Ureter (tissue), 1 donor: ENCODE results near the gene ENTPD6. TPM values are rescaled to one million over a fixed set of nuclear protein-coding genes. Genes with fewer than 3 reads are reported as not detected.

Experiments used
- DNase-seq: peaks from one replicate; pipeline ENCODE4 v3.0.0-alpha.2; 2020; ENCODE audit warnings: low spot score
- total RNA-seq: library from RNA; stranded (reverse); gene quantifications from one replicate; pipeline ENCODE4 v1.2.4, GENCODE V29; 2023
- donor health status: DM: yes; HTN: yes; CAD: no.

The ENTPD6 gene
- total RNA-seq, 1 donor from 2014 or later, result 53.3 TPM

- no peak for DNase-seq
These were observed 7.3 kb upstream of the ENTPD6 start for GRCh38 chr20:25188218-25188617.

GRCh38 chr20:25191051-25191450, 4.5 kb upstream of the ENTPD6 start:
- no peak for DNase-seq

DNA sequence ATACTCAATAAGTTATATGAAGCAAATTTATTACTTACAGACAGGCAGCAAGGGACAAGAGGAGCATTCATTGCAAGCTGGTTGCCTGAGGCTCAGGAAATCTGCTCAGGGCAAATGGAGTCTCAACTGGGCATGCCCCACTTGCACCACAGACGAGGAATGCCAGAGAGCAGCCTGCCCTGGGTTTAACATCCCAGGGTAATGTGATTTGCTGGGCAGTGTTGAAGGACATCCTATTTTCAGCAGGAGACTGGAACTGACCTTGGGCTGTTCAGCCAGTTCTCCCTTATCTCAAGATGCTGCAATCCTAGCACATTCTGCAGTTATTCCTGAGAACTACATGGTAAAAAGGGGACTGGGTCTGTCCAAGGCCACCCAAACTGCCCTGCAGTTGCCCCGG, 3.8 kb upstream of the ENTPD6 start:
- DNase-seq, result no peak

DNA sequence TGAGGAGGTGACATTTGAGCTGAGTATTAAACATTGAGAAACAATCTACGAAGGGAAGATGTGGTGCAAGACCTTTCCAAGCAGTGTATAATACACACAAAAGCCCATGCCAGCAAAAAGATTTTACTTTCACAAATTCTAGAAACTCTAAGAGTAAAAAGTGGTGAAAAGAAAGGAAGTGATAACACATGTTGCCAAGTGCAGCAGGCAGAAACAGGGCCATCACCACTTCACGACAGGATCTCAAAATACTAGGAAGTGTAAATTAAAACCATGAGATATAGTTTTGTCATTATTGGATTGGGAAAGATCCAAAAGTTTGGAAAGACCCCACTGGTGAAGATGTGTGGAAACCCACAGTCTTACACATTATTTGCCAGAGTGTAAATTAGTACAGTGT, 1.7 kb upstream of the ENTPD6 start:
- no peak for DNase-seq

DNA sequence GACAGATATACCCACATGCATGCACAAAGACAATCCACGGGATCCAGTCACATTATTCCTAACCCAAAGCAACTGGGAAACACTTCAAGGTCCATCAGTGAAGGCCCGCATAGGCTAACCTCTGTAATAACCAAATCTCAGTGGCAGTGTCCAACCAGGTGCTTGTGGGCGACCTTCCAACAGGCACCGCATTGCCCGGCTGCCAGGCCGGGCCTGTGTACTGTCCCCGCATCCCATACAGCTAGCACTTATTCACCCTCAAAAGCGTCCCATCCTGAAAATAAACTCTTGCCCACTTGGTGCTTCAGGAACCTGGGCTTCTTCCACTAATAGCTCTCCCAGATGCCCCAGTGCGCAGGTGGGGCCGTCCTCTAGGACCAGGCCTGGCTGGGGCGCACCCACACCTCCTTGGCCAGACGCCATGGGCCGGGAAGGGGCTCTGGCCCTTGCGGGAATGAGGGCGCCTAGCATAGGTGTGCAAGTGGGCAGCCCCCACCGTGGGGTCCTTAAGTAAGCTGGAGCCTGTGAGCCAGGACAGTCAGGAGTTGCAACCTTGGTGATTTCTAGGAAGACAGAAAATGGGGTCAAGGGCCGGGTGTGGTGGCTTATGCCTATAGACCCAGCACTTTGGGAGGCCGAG, 1.1 kb upstream of the ENTPD6 start:
- DNase-seq, result no peak

- DNase-seq, result no peak
These were observed 662 bp downstream of the ENTPD6 start for GRCh38 chr20:25195962-25196785.

GRCh38 chr20:25196786-25197120, 1.2 kb downstream of the ENTPD6 start:
- no peak for DNase-seq

- DNase-seq, result no peak
These were observed 1.8 kb downstream of the ENTPD6 start for GRCh38 chr20:25197183-25197869.

GRCh38 chr20:25197870-25198190, 2.3 kb downstream of the ENTPD6 start:
- no peak for DNase-seq

GRCh38 chr20:25198663-25199383, 3.3 kb downstream of the ENTPD6 start:
- no peak for DNase-seq

DNA sequence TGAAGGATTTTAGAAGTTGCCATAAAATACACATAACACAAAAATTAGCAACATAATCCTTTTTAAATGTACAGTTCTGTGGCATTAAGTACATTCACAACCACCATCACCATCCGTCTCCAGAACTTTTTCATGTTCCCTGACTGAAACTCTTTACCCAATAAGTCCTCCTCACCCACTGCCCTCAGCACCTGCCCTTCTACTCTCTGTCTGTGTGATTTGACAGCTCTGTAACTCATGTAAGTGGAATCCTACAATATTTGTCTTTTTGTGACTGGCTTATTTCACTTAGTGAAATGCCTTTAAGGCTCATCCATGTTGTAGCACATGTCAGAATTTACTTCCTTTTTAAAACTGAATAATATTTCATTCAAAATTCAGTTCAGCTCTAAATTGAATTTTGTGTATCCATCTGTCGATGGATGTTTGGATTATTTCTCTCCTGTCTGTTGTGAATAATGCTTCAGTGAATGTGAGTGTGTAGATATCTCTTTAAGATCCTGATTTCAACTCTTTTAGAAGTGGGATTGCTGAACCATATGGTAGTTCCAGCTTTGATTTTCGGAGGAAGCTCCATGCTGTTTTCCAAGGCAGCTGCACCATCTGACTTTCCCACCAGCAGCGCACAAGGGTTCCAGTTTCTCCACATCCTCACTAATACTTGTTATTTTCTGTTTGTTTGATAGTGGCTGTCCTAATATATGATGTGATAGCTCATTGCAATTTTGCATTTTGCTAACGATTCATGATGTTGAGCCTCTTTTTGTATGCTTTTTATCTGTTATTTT, 4.2 kb downstream of the ENTPD6 start:
- DNase-seq, result no peak

DNA sequence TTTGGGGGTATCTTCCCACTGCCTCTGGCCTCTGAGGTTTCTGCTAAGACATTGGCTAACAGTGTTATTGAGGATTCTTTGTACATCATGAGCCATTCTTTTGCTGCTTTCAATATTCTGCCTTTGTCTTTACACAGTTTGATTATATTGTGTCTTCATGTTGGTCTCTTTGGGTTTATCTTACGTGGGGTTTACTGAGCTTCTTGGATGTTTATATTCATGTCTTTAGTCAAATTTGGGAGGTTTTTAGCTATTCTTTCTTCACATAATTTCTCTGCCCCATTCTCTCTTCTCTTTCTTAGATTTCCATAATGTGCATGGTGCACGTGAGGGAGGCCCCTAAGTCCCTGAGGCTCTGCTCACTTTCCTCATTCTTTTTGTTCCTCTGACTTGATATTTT, 7.6 kb downstream of the ENTPD6 start:
- DNase-seq, result no peak

DNA sequence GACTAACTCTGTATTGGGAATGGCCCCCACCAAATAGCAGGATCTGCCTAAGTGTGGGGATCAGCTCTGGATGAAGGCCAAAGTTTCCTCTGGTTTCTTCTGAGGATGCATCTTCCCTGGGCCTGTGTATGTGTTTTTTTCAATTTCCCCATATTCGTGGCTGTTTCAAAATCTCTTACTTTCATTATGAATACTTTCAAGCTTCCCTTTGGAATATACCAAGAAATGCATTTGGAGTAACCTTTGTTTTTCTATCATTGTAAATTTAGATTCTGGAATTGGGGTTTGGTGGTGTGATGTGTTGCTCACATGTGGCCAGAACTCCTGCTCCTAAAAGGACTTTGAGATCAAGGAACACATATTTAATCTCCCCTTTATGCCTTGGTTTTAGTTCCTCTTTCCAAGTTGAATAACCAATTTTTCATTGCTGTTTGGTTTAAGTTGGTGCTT, 8.4 kb downstream of the ENTPD6 start:
- no peak for DNase-seq

DNA sequence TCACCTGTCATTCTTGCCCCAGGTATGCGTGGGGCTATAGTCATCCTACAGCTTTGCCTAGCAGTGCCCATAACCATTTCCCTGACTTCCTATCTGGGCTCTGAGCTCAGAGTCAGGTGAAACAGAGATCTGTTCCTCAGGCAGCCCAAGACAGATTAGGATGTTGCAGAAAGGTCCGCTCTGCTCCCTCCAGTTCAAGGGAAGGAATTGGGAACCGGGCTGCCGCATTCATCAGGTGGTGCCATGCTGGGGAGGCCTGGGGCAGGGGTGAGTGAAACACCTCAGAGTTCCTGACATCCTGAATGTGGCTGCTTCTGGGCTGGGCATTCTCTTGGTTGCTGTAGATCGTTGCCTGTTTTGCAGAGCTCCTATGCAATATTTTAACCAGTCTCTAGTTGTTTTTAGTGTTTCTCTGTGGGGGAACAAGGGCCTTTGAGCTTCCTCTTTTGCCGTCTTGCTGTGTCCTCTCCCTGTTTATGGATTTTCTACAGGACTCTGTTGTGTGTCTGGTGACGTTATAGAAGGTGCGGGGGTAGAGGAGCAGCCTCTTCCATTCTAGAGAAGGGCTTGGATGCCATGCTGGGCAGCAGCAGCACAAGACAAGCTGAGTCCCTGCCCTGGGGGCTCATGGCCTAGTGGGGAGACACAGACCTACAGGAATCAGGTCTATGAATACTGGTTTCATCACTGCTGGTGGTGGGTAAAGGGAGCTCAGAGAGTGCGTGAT, 9.2 kb downstream of the ENTPD6 start:
- no peak for DNase-seq

GRCh38 chr20:25205277-25206062, 10.0 kb downstream of the ENTPD6 start:
- no peak for DNase-seq

DNA sequence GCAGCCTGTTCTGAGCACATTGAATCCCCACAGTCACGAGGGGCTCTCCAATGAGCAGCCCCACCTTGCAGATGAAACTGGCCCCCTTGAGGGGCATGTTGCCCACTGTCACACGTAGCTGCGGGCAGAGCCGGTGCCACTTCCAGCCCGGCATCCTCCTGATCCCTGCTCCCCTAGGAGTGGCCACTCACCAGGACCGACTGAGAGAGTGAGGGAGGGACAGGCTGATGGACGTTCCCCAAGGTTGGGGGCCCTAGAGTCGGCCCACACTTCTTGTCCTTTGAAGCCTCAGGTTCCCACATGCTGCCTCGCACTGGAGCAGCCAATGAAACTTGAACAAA, 10.5 kb downstream of the ENTPD6 start:
- DNase-seq, result no peak

DNA sequence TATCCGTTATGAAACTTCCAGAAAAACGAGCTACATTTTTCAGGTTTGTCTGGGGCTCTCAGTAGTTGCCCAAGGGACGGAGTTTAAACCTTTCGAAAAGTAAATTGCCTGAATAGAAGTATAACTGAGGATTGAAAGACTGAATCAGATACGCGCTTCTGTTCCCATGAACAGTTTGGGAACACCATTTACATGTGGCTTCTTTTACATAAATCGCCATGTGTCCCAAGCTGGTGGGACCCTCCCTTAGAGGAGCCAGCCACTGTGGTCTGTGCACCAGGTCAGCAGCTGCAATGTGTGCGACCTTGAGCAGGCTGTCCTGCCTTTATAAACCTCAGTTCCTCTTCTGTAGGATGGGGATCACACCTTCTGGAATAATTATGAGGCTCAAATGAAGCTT, 11.0 kb downstream of the ENTPD6 start:
- peak; percentile 2 for DNase-seq

- no peak for DNase-seq
These were observed 11.8 kb downstream of the ENTPD6 start for GRCh38 chr20:25207149-25207959.

DNA sequence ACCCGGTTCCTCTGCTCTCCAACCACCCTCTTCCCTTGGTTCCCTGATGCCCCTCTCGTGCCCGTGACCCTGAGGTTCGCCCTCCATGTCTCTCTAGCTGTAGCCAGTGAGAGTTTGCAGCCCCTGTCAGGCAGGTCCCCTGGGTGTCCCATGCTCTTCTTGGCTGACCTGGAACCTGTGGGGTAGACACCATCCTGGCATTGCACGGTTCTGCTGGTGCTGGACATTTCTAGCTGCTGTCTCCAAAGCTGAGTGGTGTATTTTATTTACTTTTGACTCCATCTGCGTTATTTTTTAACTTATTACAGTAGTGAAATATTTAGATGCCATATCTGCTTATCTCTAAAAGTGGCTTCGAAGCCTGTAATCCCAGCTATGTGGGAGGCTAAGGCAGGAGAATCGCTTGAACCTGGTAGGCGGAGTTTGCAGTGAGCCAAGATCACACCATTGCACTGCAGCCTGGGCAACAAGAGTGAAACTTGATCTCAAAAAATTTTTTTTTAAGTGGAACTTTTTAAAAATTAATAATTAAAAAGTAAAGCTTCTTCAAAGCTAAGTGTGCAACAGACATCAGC, 12.5 kb downstream of the ENTPD6 start:
- DNase-seq, result peak; percentile 25
